Effector memory CD8-positive, alpha-beta T cell (primary cell): ENCODE measurements around the gene UBQLN4.
"Not testable (repeated sequence)": the region's sequence is repeated elsewhere in the genome, so short reads cannot be mapped to it uniquely, and the experiment has no call there.

Experiments
- ATAC-seq: fragments of 150-1000 bp; cut with Tn5 transposase; replicated peaks from 2 replicates; pipeline ENCODE4 v1.10.0; 2021; ENCODE audit warnings: mild to moderate bottlenecking, moderate library complexity
- DNase-seq, 3 experiments: peaks; one replicate each; pipeline ENCODE4 v3.0.0; 2021
- H3K27ac Mint-ChIP-seq, 2 donors: one replicate each; pipeline ENCODE4 v1.8.0; 2022; ENCODE audit warnings: mild to moderate bottlenecking in 2 of 2, mixed read lengths in 2 of 2, moderate library complexity in 2 of 2
- H3K27me3 Mint-ChIP-seq, 2 donors: one replicate each; pipeline ENCODE4 v1.8.0; 2022; ENCODE audit warnings: mixed read lengths in 2 of 2
- H3K36me3 Mint-ChIP-seq: one replicate; pipeline ENCODE4 v1.8.0; 2022; ENCODE audit warnings: mild to moderate bottlenecking, moderate library complexity, mixed read lengths; ENCODE audit not compliant: insufficient read depth
- H3K4me1 Mint-ChIP-seq, 2 donors: one replicate each; pipeline ENCODE4 v1.8.0; 2022; ENCODE audit warnings: low read depth in 2 of 2, mixed read lengths in 2 of 2
- H3K4me3 Mint-ChIP-seq, 2 donors: one replicate each; pipeline ENCODE4 v1.8.0; 2022; ENCODE audit warnings: mild to moderate bottlenecking in 2 of 2, mixed read lengths in 2 of 2, moderate library complexity in 2 of 2
- H3K9me3 Mint-ChIP-seq, 2 donors: one replicate each; pipeline ENCODE4 v1.8.0; 2022; ENCODE audit warnings: mixed read lengths in 2 of 2

The UBQLN4 gene

GRCh38 chr1:156076609-156077429 lies 23.2 kb upstream of the UBQLN4 start:
- Mint-ChIP-seq H3K27ac (no peak overlapping the region), H3K27me3 (peaks cover 6 to 17% of the 10 kb centered on the region in 2 donors), H3K36me3 (no peaks in the 10 kb centered on the region), H3K4me1 (peaks cover 0 to 1% of the 10 kb centered on the region in 2 donors), H3K9me3 (no peaks in the 10 kb centered on the region), H3K4me3 (no peak overlapping the region)
- peak; percentile 22 for ATAC-seq
- DNase-seq, result no peak

GRCh38 chr1:156075775-156076204 lies 22.2 kb upstream of the UBQLN4 start:
- Mint-ChIP-seq H3K4me1 (no peaks in the 10 kb centered on the region), H3K9me3 (no peaks in the 10 kb centered on the region), H3K27ac (no peak overlapping the region), H3K36me3 (no peaks in the 10 kb centered on the region), H3K27me3 (peaks cover 2 to 13% of the 10 kb centered on the region in 2 donors), H3K4me3 (no peak overlapping the region)
- DNase-seq (no peak), ATAC-seq (no peak)

- ATAC-seq (no peak), DNase-seq (no peak)
- Mint-ChIP-seq H3K27me3 (peaks cover 0 to 13% of the 10 kb centered on the region in 2 donors), H3K4me1 (no peaks in the 10 kb centered on the region), H3K36me3 (no peaks in the 10 kb centered on the region), H3K27ac (no peak overlapping the region), H3K4me3 (no peak overlapping the region), H3K9me3 (no peaks in the 10 kb centered on the region)
Observed at GRCh38 chr1:156075162-156075561, 21.6 kb upstream of the UBQLN4 start.

DNA sequence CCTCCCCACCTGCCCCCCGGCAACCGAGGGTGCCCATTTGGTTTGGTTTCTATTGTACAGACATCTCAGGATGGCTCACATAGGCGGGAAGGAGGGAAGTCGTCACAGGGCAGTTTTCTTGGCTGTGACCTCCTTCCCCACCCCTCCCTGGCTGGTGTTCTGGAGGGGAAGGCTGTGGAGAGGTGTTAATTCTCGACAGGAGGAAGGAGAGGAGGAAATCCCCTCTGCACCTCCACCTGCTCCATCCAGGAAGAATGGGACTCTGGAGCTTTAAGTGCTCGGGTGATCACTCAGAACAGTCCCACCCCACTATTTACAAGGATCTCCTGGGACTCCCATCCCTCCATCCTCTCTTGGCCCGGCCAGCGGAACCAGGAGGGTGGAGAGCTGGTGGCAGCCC lies 21.1 kb upstream of the UBQLN4 start:
- no peaks in the 10 kb centered on the region for H3K36me3 Mint-ChIP-seq
- DNase-seq (no peak), ATAC-seq (no peak)
- peaks cover 0 to 10% of the 10 kb centered on the region in 2 donors for H3K27me3 Mint-ChIP-seq
- no peak overlapping the region for H3K27ac Mint-ChIP-seq
- H3K9me3 Mint-ChIP-seq, result no peaks in the 10 kb centered on the region
- H3K4me1 Mint-ChIP-seq, result no peaks in the 10 kb centered on the region
- H3K4me3 Mint-ChIP-seq, result no peak overlapping the region

GRCh38 chr1:156073740-156074139 lies 20.1 kb upstream of the UBQLN4 start:
- H3K27me3 Mint-ChIP-seq, result peaks cover 0 to 6% of the 10 kb centered on the region in 2 donors
- no peaks in the 10 kb centered on the region for H3K4me1 Mint-ChIP-seq
- DNase-seq (no peak), ATAC-seq (no peak)
- no peak overlapping the region for H3K27ac Mint-ChIP-seq
- no peaks in the 10 kb centered on the region for H3K9me3 Mint-ChIP-seq
- no peaks in the 10 kb centered on the region for H3K36me3 Mint-ChIP-seq
- H3K4me3 Mint-ChIP-seq, result no peak overlapping the region

GRCh38 chr1:156073110-156073687 lies 19.6 kb upstream of the UBQLN4 start:
- no peak overlapping the region for H3K27ac Mint-ChIP-seq
- DNase-seq, result no peak
- no peaks in the 10 kb centered on the region for H3K9me3 Mint-ChIP-seq
- H3K4me3 Mint-ChIP-seq, result no peak overlapping the region
- H3K4me1 Mint-ChIP-seq, result no peaks in the 10 kb centered on the region
- H3K36me3 Mint-ChIP-seq, result no peaks in the 10 kb centered on the region
- peaks cover 0 to 6% of the 10 kb centered on the region in 2 donors for H3K27me3 Mint-ChIP-seq
- no peak for ATAC-seq

DNA sequence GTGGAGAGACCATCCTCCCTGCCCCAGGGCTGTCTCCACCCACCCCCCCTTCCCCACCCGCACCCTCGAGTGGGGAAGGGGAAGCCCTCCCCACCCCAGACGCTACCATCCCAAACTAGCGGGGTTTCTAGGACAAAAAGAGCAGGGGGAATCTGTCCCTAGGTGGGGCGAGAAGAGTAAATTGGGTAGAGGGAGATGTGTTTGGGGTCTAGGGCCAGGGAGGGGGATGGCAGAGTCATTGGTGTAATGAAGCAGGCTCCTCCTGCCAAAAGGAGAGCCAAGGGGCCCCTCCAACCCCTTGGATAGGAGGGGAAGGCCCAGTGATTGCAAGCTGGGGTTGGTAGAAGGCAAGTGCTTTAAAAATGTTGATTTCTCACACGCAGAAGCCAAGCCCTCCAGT lies 18.7 kb upstream of the UBQLN4 start:
- Mint-ChIP-seq H3K4me3 (no peak overlapping the region), H3K36me3 (no peaks in the 10 kb centered on the region), H3K27me3 (peaks cover 0 to 6% of the 10 kb centered on the region in 2 donors), H3K27ac (no peak overlapping the region), H3K9me3 (no peaks in the 10 kb centered on the region), H3K4me1 (no peaks in the 10 kb centered on the region)
- ATAC-seq, result no peak
- no peak for DNase-seq

DNA sequence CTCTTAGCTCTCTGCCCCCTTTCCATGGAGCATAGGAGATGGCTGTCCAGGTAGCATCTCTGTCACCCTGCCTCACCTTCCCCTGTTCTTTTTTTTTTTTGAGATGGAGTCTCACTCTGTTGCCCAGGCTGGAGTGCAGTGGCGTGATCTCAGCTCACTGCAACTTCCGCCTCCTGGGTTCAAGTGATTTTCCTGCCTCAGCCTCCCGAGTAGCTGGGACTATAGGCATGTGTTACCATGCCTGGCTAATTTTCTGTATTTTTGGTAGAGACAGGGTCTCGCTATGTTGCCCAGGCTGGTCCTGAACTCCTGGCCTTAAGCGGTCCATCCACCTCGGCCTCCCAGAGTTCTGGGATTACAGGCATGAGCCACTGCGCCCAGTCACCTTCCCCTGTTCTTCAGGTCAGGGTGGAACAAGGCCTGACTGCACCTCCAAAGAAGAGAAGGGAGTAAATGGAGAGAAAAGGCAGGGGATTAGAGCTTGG lies 17.8 kb upstream of the UBQLN4 start:
- DNase-seq, H3K4me1 Mint-ChIP-seq, ATAC-seq, H3K4me3 Mint-ChIP-seq, H3K27ac Mint-ChIP-seq, H3K27me3 Mint-ChIP-seq, H3K9me3 Mint-ChIP-seq, H3K36me3 Mint-ChIP-seq: not testable (repeated sequence)

DNA sequence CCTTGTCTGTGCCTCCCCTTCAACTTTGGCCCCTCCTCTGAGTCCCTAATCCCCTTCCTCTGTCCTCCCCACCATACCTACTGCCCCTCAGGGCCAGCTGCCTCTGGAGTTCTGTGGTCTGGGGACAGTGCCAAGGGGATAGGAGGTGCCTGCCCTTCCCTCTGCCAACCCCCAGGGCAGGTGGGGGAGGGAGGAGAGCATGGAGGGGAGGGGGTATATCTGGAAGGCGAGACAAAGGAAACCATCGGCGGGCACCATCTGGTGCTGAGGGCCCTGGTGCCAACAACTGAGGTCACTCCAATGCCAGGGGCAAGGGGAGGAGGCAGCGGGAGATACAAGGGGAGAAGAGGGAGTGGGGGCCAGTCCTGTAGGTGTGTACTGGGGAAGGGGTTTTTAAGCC lies 16.9 kb upstream of the UBQLN4 start:
- H3K9me3 Mint-ChIP-seq, result no peaks in the 10 kb centered on the region
- no peak overlapping the region for H3K27ac Mint-ChIP-seq
- ATAC-seq, result no peak
- peaks cover 0 to 6% of the 10 kb centered on the region in 2 donors for H3K27me3 Mint-ChIP-seq
- no peak overlapping the region for H3K4me3 Mint-ChIP-seq
- H3K4me1 Mint-ChIP-seq, result peaks cover 5% of the 10 kb centered on the region in 2 donors
- peaks cover 1% of the 10 kb centered on the region for H3K36me3 Mint-ChIP-seq
- DNase-seq, result no peak

GRCh38 chr1:156069490-156070455 lies 16.2 kb upstream of the UBQLN4 start:
- Mint-ChIP-seq H3K9me3 (no peaks in the 10 kb centered on the region), H3K4me1 (peaks cover 5% of the 10 kb centered on the region in 2 donors), H3K4me3 (no peak overlapping the region), H3K27ac (no peak overlapping the region), H3K27me3 (no peaks in the 10 kb centered on the region), H3K36me3 (peaks cover 2% of the 10 kb centered on the region)
- DNase-seq (no peak), ATAC-seq (no peak)

DNA sequence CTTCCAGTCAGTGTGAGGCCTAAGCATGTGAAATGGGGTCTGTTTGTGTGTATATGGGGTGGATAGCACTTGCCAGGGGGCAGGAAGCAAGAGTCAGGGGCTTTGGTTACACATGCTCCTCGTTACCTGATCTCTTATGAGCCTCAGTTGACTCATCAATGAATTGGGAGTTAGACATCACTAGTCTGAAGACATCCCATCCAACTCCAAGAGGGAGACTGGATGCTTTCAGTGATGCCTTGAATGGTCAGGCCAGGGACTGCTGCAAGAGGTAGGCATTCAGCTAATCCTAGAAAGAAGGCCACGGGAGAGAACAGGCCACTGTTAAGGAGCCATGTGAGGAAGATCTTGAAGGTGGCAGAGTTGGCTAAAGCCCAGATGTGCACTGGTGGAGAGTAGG lies 13.7 kb upstream of the UBQLN4 start:
- Mint-ChIP-seq H3K4me1 (peaks cover 5% of the 10 kb centered on the region in 2 donors), H3K27me3 (no peaks in the 10 kb centered on the region), H3K36me3 (peaks cover 2% of the 10 kb centered on the region), H3K27ac (no peak overlapping the region), H3K4me3 (no peak overlapping the region), H3K9me3 (no peaks in the 10 kb centered on the region)
- no peak for ATAC-seq
- no peak for DNase-seq

DNA sequence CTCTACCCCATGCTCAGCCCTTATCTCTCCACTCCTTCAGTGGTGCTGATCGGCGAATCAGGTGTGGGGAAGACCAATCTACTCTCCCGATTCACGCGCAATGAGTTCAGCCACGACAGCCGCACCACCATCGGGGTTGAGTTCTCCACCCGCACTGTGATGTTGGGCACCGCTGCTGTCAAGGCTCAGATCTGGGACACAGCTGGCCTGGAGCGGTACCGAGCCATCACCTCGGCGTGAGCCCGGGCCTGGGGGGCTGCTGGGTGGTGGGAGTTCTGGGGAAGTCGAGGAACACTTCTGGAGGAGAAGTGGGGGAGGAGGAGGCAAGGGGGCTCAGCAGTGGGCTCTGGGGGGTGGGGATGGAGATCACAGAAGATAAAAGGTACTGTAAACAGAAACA lies 12.3 kb upstream of the UBQLN4 start:
- Mint-ChIP-seq H3K27me3 (no peaks in the 10 kb centered on the region), H3K36me3 (peaks cover 2% of the 10 kb centered on the region), H3K27ac (peak overlapping the region in 1 of 2 donors; percentile 17), H3K4me3 (no peak overlapping the region), H3K4me1 (peaks cover 5% of the 10 kb centered on the region in 2 donors), H3K9me3 (no peaks in the 10 kb centered on the region)
- ATAC-seq, result no peak
- no peak for DNase-seq

GRCh38 chr1:156065212-156065611 lies 11.6 kb upstream of the UBQLN4 start:
- no peaks in the 10 kb centered on the region for H3K27me3 Mint-ChIP-seq
- DNase-seq (no peak), ATAC-seq (no peak)
- no peaks in the 10 kb centered on the region for H3K9me3 Mint-ChIP-seq
- peaks cover 5% of the 10 kb centered on the region in 2 donors for H3K4me1 Mint-ChIP-seq
- no peak overlapping the region for H3K4me3 Mint-ChIP-seq
- H3K36me3 Mint-ChIP-seq, result peaks cover 2% of the 10 kb centered on the region
- H3K27ac Mint-ChIP-seq, result peak overlapping the region in 1 of 2 donors; percentile 0
